Globus pallidus (tissue), 1 donor: ENCODE data around the gene TEX264.

Experiments used
- DNase-seq: peaks from one replicate; pipeline ENCODE4 v3.0.0-alpha.2; 2015; ENCODE audit warnings: low spot score

TEX264 gene

DNA sequence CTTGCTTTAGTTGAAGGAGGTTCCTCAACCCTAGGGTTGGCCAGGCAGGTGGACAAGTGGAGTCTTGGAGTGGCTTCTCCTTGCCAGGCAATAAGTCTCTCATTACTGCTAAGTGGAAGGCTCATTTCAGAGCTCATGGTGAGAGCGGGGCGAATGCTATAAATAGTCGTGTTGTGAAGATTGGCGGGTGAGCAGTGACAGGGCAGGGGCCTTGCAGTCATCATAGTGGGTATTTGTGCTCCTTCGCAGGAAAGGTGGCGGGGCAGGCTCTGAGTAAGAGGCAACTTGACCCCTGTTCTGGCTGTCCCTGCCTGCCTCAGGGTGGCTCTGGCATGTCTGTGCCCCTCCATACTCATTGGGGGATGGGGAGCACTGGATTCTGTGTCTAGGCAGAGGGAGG is 27.2 kb downstream of the TEX264 start:
- DNase-seq = no peak

DNA sequence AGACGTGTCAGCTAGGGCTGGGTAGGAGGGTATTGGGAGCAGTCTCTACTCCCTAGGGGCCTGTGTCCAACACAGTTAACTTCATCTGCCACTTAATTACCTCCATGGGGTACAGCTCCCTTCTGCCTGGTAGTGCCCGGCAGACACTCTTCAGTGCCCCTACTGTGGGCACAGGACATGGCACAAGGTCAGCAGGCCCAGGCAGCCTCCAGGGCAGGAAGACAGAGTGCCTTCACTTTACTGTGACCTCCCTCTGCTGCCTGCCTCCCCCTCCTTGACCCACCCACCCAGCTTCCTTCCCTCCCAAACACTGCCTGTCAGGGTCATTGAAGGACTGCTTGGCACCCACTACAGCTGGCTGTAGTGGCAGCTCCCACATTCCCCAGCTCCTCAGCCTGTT is 29.4 kb downstream of the TEX264 start:
- DNase-seq = no peak

DNA sequence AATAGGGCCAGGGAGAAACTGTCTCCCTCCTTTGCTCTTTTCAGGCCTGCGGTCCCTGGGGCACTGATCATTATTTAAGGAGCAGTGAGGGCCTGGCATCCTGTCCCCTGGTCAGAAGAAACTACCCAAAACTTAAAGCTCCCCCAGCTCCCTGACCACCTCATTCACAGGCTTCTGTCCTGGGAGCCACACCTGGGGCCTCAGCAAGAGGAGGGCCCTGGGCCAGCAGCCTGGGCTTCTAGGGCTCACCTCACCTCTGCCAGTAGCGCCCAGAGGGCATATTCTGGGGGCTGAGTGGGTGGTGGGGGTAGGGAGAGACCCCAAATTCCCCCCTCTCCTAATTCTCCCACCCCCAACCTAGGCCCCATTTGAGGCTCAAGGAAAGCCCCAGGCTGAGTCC is 31.1 kb downstream of the TEX264 start:
- DNase-seq = no peak

DNA sequence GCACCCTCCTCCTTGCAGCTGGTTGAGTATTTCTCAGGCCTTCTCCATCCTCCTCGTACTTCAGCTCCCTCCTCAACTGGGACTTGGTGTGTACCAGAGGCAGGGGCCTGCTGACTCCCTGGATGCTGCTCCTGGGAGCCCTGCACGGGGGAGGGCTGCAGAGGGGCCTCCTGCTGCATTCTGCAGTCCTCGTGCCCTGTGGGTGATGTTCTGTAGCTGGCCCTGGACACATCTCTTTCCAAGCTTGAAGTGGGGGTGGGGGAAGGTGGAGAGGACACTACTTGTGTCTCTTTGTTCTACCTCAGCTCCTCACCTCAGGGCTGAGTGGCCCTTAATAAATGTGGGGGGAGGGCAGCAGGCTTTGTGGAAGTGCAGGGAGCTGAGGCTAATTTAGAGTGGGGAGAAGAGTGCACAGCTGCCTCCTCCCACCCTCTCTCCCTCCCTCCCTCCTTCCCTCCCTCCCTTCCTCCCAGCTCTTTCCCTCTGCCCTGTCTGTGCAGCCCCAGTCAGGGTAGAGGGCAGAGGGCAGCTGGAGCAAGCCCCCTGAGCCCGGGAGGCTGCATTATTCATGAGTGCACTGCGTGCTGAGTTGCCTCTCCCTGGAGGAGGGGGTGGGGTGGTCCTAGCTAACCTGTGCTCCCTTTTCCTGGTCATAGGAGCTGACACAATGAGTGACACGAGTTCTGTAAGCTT is 32.2 kb downstream of the TEX264 start:
- DNase-seq = no peak

DNA sequence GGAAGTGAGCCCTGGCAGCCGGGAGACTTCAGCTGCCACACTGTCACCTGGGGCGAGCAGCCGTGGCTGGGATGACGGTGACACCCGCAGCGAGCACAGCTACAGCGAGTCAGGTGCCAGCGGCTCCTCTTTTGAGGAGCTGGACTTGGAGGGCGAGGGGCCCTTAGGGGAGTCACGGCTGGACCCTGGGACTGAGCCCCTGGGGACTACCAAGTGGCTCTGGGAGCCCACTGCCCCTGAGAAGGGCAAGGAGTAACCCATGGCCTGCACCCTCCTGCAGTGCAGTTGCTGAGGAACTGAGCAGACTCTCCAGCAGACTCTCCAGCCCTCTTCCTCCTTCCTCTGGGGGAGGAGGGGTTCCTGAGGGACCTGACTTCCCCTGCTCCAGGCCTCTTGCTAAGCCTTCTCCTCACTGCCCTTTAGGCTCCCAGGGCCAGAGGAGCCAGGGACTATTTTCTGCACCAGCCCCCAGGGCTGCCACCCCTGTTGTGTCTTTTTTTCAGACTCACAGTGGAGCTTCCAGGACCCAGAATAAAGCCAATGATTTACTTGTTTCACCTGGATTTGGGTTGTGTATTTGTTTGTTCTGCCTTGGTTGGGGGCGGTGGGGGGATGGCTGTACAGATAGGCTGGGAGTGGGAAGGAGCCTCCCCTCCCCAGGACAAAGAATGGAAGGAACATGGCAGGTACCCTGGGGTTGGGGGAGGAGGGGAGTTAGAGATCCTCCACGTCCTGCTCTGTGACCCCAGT is 32.9 kb downstream of the TEX264 start:
- no peak for DNase-seq

DNA sequence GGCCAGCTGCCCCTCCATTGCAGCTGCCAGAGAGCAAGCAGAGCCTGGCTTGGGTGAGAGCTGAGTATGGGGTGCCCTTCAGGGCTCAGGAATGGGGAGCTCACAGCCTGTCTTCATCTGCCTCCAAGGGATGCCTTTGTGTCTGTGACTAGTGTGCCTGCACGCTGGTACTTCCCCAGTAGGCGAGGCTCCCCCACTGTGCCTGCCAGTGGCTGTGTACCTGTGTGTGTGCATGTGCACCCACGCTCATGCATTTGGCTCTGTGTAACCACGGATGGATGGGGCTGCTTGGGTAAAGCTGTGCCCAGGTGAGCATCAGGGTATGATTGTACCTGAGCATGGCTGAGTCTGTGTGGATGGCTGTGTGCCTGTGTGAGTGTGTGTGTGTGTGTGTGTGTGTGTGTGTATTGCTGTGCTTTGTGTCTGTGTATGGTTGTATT is 33.5 kb downstream of the TEX264 start:
- no peak for DNase-seq

DNA sequence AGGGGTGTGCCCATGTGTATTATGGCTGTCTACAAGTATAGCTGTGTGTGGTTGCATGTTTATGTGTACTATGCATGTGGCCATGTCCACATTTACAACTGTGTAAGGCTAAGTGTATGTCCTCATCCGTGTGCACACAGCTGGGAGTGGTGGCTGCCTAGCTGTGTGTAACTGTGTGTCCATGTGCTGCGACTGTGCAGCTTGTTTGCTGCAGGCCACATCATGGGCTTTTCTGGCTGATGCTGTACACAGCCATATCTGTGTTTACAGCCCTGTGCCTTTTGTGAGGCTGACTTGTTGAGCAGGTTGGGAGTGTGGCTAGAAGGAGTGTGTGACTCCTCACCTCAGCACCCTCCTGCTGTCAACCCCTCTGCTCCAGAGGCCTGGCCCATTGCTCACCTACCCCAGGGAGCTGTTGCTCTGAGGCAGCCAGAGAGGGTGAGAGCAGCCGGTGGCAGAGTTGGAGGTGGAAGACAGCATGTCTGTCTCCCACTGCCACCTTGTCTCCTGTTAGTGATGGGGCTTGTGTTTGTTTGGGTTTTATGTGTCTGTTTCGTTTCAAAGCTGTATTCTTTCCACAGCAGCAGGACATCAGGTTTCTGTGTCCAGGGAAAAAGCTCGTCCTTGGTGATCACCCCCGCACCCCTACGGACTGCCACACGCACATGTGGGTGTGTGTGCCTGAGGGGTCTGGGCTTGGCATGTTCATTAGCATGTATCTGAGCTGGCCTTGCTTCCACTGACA is 34.4 kb downstream of the TEX264 start:
- no peak for DNase-seq

DNA sequence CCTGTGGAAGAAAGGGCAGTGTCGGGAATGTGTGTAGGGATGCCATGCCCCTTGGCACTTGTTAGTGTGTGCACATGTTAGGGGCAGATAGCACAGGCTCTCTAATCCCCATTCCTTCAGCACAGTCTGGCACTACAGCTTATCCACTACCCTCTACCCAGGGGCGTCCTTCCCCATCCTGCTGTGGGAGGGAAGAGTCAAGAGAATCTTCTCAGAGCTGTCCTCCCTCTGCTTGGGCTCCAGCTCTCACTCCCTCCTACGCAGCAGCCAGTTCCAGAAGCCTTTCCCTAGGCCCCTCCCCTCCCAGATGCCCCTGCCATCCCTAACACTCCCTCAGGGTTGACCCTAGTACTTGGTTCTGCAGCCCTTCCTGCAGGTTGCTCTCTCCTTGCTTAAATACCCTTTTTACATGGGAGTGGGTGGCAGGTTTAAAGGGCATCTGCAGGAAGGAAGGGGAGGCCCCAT is 35.0 kb downstream of the TEX264 start:
- DNase-seq = no peak

DNA sequence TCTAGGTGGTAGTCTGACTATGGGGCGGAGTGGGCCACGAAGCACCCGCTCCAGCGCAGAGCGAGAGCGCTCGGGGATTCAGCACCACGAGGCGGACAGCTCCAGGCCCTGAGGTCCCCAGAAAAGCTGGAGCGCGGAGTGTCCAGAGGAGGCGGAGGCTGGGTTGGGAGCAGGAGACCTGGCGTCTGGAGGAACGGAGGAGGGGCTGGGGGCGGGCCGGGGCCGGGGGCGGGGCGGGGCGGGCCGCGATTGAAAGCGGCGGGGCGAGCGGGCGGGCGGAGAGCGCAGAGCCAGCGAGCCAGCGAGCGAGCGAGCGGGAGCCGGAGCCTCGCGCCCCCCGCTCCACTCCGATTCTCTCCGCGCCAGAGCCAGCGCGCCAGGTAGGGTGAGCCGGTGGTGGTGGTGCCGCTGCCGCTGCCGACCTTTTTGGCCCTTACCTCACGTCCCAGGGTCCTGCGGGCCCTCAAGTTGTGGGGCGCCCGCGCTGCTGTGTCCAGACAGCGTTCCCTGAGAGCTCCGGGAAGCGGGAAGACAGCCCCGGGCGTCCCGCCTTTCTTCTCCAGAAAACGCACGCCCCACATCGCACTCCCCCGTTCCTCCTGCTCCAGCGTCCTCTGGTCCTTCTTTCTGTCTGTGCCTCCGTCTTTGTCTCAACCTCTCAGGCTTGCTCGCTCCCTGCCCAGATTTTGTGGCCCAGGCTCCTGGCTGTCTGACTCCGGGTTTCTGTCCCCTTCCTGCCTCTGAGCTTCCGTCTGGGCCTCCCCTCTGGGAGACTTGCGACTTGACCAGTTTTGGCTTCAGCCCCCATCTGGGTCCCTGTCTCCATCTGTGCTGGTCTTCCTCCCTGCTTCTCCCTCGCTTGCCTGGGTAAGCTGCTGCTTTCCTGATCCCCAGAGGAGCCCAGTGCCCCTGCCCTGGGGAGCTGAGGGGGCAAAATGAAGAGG is 36.0 kb downstream of the TEX264 start, which contains the start of gene GRM2:
Gene GRM2 (plus strand): TSS at position 281 of the 944 bp plus-strand sequence. CDS start 1,916 bp downstream, outside the sequence.
- DNase-seq = peak; percentile 35

DNA sequence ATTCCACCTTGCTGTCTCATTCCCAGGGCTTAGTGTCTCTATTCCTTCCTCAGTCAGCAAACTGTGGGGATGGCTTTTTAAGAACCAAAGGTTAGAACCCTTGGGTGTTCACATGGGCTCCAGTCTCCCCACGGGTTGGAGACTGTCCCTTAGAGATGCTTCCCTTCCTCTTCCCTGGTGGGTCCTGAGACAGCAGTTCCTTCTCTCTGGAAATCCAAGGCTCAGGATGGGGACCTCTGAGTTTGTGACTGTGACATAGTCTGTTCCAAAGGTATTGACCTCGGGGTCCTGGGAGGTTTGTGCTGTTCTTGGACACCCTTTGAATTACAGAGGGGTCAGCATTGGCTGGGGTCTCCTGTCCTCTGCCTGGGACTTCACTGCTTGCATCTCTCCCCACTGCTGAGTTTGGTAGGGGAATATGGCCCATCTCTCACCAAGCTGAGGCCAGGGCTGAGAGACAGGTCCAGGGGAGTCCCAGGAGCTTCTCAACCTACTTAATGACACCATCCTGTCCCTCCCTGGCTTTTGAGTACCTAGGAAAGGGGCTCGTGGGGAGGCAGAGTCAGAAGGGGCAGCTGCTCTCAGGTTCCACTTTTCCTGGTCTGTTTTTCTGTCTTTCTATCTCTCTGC is 37.3 kb downstream of the TEX264 start:
- no peak for DNase-seq

DNA sequence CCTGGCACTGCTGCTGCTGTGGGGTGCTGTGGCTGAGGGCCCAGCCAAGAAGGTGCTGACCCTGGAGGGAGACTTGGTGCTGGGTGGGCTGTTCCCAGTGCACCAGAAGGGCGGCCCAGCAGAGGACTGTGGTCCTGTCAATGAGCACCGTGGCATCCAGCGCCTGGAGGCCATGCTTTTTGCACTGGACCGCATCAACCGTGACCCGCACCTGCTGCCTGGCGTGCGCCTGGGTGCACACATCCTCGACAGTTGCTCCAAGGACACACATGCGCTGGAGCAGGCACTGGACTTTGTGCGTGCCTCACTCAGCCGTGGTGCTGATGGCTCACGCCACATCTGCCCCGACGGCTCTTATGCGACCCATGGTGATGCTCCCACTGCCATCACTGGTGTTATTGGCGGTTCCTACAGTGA is 38.0 kb downstream of the TEX264 start:
- no peak for DNase-seq

DNA sequence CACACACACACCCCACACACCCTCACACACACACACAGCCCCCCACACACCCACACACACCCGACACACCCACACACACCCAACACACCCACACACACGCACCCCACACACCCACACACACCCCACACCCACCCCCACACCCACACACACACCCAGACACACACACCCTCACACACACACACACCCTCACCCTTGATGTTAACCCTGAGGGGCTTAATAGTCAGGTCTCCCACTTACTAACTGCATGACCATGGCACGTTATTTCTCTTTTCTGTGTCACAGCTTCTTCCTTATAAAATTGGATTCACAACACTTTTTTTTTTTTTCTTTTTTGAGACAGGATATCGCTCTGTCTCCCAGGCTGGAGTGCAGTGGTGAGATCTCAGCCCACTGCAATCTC is 38.6 kb downstream of the TEX264 start:
- no peak for DNase-seq

DNA sequence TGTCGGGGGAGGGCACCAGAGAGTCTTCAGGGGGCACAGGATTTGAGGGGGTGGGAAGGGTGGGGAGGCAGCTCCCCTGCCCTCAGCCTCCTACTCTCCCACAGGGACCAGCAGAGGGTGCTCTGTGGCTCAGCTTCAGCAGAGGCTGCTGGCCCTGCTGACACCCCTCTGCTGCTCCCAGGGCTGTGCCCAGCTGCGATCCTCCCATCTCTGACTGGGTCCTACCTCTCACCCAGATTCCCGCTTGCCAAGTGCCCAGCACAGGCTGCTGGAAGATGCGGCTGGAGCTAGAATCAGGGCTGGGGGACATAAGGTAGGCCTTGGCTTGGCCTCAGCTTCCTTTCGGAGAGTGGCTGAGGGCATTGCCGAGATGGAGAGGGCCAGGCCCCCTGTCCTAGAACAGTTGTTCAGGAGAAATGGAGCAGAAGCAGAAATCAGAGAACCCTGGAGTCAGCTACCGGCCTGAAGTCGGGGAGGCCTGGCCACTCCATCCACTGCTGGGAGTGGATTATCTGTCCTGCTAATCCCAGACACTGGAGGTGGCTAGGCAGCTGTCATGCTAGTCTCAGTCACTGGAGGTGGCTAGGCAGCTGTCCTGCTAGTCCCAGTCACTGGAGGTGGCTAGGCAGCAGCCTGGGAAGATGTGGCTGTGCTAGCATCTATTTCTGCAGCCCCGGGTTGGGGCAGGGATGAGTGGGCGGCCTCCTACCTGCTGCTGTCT is 39.7 kb downstream of the TEX264 start:
- no peak for DNase-seq

DNA sequence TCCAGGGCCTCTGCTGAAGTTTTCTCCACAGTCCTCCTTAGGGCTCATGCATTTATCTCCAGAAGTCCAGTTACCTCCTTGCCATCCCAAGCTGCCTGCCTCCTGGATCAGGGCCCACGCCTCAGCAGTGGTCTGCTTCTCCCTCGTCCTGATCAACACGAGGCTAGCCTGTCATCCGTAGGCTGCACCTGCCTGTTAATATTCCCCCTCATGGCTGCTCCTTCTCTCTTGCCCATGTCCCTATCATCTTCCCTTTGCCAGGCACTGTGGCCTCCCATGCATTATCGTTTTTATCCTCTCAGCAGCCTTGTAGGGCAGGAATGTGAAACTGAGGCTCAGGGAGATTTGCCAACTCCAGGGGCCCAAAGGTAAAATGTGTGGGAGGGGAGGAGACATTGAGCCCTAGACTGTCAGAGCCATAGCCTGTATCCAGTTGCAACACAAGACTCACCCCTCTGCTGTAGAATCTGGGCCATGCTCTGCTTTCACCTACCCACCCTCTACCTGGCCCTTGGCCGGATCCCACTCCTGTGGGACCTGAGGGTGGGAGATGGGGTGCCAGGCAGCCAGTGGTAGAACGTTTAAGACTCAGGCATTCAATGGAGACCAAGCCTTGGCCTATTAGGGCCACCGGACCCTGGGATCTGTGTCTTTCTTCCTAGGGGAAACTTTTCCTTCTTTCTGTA is 40.4 kb downstream of the TEX264 start:
- DNase-seq = no peak

DNA sequence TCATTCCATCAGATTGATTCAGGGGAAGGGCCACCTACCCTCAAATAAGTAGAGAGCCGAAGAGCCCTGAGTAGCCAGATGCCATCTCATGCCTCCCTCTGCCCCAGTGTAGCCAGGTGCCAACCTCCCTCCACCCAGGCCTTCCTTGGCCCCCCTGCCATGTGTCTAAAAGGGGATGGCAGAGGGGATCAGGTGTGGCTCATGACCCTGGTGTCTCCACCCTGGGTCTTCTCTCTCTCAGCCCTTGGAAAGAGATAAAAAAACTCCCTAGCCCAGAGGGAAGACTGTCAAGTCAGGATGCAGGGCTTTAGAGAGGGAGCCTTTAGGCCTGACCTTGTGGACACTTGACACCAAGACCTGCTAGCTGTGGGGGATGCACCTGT is 41.0 kb downstream of the TEX264 start:
- no peak for DNase-seq

DNA sequence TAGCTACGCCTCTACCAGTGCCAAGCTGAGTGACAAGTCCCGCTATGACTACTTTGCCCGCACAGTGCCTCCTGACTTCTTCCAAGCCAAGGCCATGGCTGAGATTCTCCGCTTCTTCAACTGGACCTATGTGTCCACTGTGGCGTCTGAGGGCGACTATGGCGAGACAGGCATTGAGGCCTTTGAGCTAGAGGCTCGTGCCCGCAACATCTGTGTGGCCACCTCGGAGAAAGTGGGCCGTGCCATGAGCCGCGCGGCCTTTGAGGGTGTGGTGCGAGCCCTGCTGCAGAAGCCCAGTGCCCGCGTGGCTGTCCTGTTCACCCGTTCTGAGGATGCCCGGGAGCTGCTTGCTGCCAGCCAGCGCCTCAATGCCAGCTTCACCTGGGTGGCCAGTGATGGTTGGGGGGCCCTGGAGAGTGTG is 41.5 kb downstream of the TEX264 start:
- no peak for DNase-seq

DNA sequence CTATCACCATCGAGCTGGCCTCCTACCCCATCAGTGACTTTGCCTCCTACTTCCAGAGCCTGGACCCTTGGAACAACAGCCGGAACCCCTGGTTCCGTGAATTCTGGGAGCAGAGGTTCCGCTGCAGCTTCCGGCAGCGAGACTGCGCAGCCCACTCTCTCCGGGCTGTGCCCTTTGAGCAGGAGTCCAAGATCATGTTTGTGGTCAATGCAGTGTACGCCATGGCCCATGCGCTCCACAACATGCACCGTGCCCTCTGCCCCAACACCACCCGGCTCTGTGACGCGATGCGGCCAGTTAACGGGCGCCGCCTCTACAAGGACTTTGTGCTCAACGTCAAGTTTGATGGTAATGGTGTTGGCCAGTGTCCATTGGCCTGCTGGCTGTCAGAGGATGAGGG is 41.9 kb downstream of the TEX264 start:
- no peak for DNase-seq

DNA sequence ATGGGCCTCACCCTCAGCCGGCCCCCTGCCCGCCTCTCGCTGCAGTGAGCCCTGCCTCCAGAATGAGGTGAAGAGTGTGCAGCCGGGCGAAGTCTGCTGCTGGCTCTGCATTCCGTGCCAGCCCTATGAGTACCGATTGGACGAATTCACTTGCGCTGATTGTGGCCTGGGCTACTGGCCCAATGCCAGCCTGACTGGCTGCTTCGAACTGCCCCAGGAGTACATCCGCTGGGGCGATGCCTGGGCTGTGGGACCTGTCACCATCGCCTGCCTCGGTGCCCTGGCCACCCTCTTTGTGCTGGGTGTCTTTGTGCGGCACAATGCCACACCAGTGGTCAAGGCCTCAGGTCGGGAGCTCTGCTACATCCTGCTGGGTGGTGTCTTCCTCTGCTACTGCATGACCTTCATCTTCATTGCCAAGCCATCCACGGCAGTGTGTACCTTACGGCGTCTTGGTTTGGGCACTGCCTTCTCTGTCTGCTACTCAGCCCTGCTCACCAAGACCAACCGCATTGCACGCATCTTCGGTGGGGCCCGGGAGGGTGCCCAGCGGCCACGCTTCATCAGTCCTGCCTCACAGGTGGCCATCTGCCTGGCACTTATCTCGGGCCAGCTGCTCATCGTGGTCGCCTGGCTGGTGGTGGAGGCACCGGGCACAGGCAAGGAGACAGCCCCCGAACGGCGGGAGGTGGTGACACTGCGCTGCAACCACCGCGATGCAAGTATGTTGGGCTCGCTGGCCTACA is 44.4 kb downstream of the TEX264 start:
- DNase-seq = no peak

DNA sequence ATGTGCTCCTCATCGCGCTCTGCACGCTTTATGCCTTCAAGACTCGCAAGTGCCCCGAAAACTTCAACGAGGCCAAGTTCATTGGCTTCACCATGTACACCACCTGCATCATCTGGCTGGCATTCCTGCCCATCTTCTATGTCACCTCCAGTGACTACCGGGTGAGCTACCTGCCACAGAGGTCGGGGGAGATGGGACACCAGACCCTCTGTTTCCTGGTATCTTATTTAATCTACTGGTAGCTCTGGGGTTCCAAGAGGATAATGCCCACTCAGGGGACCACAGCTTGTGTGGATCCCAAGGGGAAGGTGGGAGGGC is 44.9 kb downstream of the TEX264 start:
- DNase-seq = no peak
